ENCODE results near the gene ZNF563.

The ZNF563 gene

GRCh38 chr19:12270854-12271253 is 62.6 kb downstream of the ZNF563 start:
- Histone ChIP-seq H3K9me3 (replicated peaks; ENCODE audit: insufficient read depth, low read length) (0 out of 2 replicates have a peak, but pooled peaks cover 3% of the 10 kb centered on the region), H3K9ac (ENCODE audit: low read length) (no peak overlapping the region), H3K4me2 (ENCODE audit: low read depth, low read length) (no peak overlapping the region), H3K4me3 (ENCODE audit: low read length) (no peak overlapping the region), H3K36me3 (replicated peaks; ENCODE audit: insufficient read depth, low read length) (peaks cover 16% of the 10 kb centered on the region), H3K9me2 (replicated peaks; ENCODE audit: insufficient read depth, low read length) (no peaks in the 10 kb centered on the region), H4K20me1 (ENCODE audit: insufficient read depth, low read length) (no peaks in the 10 kb centered on the region), H3K4me1 (ENCODE audit: low read length) (no peaks in the 10 kb centered on the region), H3F3A (ENCODE audit: insufficient read depth, low read length) (no peaks in the 10 kb centered on the region), H3K27me3 (replicated peaks; ENCODE audit: insufficient read depth, low read length) (no peaks in the 10 kb centered on the region), H3K79me2 (ENCODE audit: low read length) (no peaks in the 10 kb centered on the region), H2AFZ (ENCODE audit: low read length) (no peak overlapping the region), H3K27ac (ENCODE audit: low read length) (no peak overlapping the region)
- no peak for DNase-seq
- TF ChIP-seq CTCF (IDR thresholded peaks at IDR 0.05; ENCODE audit: low read length): no peak
- TF ChIP-seq EZH2phosphoT487 (IDR thresholded peaks at IDR 0.05; ENCODE audit: low read length): no peak
- no peak for TF ChIP-seq EZH2 (optimal IDR thresholded peaks at IDR 0.05; ENCODE audit: low read depth, low read length)
